ENCODE measurements around the gene MBD3L5.
"Not testable (repeated sequence)": the region's sequence is repeated elsewhere in the genome, so short reads cannot be mapped to it uniquely, and the experiment has no call there.

MBD3L5 gene

GRCh38 chr19:7063764-7064418, 33.5 kb downstream of the MBD3L5 start:
- TF ChIP-seq, protein P1, sequence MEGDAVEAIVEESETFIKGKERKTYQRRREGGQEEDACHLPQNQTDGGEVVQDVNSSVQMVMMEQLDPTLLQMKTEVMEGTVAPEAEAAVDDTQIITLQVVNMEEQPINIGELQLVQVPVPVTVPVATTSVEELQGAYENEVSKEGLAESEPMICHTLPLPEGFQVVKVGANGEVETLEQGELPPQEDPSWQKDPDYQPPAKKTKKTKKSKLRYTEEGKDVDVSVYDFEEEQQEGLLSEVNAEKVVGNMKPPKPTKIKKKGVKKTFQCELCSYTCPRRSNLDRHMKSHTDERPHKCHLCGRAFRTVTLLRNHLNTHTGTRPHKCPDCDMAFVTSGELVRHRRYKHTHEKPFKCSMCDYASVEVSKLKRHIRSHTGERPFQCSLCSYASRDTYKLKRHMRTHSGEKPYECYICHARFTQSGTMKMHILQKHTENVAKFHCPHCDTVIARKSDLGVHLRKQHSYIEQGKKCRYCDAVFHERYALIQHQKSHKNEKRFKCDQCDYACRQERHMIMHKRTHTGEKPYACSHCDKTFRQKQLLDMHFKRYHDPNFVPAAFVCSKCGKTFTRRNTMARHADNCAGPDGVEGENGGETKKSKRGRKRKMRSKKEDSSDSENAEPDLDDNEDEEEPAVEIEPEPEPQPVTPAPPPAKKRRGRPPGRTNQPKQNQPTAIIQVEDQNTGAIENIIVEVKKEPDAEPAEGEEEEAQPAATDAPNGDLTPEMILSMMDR (conservative IDR thresholded peaks at IDR 0.05): no peak
- TF ChIP-seq ZFX (IDR thresholded peaks at IDR 0.05): no peak
- no peak overlapping the region for H3K27ac ChIP-seq

DNA sequence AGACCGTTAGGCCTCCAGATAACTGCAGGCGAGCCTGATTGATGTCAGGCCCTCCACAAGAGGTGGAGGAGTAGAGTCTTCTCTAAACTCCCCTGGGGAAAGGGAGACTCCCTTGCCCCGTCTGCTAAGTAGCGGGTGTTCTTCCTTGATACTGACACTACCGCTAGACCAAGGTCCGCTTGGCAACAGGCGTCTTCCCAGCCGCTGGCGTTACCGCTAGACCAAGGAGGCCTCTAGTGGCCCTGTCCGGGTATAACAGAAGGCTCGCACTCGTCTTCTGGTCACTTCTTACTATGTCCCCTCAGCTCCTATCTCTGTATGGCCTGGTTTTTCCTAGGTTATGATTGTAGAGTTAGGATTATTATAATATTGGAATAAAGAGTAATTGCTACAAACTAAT, 36.7 kb downstream of the MBD3L5 start:
- TF ChIP-seq, protein P1 (conservative IDR thresholded peaks at IDR 0.05): peak; percentile 61
- not testable (repeated sequence) for H3K27ac ChIP-seq

DNA sequence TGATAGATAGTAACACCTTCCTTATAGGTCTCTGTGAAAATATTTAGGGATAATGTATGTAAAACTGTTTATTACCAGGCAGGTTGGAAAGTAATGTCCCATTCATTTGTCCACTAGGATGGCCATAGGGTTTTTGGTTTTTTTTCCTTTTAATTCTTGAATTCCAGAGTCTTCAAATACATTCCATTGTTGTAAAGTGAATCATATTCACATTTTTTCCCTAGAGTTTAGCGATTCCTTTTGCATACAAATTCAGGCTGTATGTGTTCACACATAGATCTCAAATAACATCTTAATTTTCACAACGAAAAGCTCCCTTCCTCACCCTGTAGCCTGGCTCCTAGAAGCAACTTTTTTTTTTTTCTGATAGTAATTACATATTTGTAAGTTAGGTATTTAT, 37.3 kb downstream of the MBD3L5 start:
- no peak overlapping the region for H3K27ac ChIP-seq
- TF ChIP-seq ZFX (IDR thresholded peaks at IDR 0.05): no peak
- TF ChIP-seq, protein P1 (conservative IDR thresholded peaks at IDR 0.05): no peak

GRCh38 chr19:7068599-7068998, 38.2 kb downstream of the MBD3L5 start:
- H3K27ac ChIP-seq: peak overlapping the region; percentile 86
- TF ChIP-seq, protein P1 (conservative IDR thresholded peaks at IDR 0.05): no peak
- TF ChIP-seq ZFX (IDR thresholded peaks at IDR 0.05): no peak

- peak within 1 kb of the TSS; percentile 86 for H3K27ac ChIP-seq
- TF ChIP-seq, protein P1 (conservative IDR thresholded peaks at IDR 0.05): no peak
- no peak; the same call in 1 of the 2 replicates for TF ChIP-seq ZFX (IDR thresholded peaks at IDR 0.05)
Measured at GRCh38 chr19:7069042-7069903, 38.9 kb downstream of the MBD3L5 start, which contains the start of gene ZNF557. ZNF557 (plus strand) TSS chr19:7069703; CDS start chr19:7075075, 5,372 bp downstream.

GRCh38 chr19:7069904-7070226, 39.5 kb downstream of the MBD3L5 start:
- H3K27ac ChIP-seq: peak overlapping the region; percentile 86
- peak; percentile 65 for TF ChIP-seq ZFX (IDR thresholded peaks at IDR 0.05)
- TF ChIP-seq, protein P1 (conservative IDR thresholded peaks at IDR 0.05): no peak

DNA sequence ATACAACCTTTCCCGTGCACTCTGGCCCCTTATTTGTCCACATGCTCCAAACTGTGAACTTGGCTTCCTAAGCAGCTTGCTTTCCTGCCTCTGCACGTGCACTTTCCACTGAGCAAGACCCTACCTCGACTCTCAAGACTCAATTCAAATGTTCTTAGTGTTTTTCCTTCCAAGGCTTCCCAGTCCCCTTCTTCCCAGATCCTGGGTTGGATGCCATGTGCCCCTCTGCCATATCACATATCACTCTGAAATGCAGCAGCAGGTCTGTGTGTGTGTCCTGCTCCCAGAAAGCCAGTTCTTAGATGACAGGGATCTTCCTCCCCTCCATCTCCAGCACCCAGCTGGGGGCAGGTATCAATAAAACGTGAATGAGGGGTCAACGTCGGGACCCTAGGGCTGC, 42.2 kb downstream of the MBD3L5 start:
- no peak overlapping the region for H3K27ac ChIP-seq
- no peak for TF ChIP-seq ZFX (IDR thresholded peaks at IDR 0.05)
- TF ChIP-seq, protein P1 (conservative IDR thresholded peaks at IDR 0.05): no peak

All from C4-2B (cell line).